IgD-negative memory B cell (primary cell): ENCODE results near the gene LRCH3. TPM values are rescaled to one million over a fixed set of nuclear protein-coding genes. Genes with fewer than 3 reads are reported as not detected.

Experiments
- H3K27ac Mint-ChIP-seq, 3 donors: one replicate each; pipeline ENCODE4 v1.8.0; 2020 to 2022; ENCODE audit warnings: mild to moderate bottlenecking in 3 of 3, mixed read lengths in 3 of 3, moderate library complexity in 1 of 3
- H3K27me3 Mint-ChIP-seq: one replicate; pipeline ENCODE4 v1.8.0; 2021; ENCODE audit warnings: mixed read lengths
- H3K36me3 Mint-ChIP-seq: one replicate; pipeline ENCODE4 v1.8.0; 2020; ENCODE audit warnings: mild to moderate bottlenecking, mixed read lengths
- H3K4me1 Mint-ChIP-seq, 3 donors: one replicate each; pipeline ENCODE4 v1.8.0; 2020 to 2022; ENCODE audit warnings: mixed read lengths in 3 of 3, mild to moderate bottlenecking in 1 of 3
- H3K4me3 Mint-ChIP-seq, 4 donors: one replicate each; pipeline ENCODE4 v1.8.0; 2020 to 2022; ENCODE audit warnings: mild to moderate bottlenecking in 4 of 4, mixed read lengths in 4 of 4, moderate library complexity in 3 of 4
- H3K9me3 Mint-ChIP-seq, 3 donors: one replicate each; pipeline ENCODE4 v1.8.0; 2020 to 2021; ENCODE audit warnings: mixed read lengths in 3 of 3, mild to moderate bottlenecking in 1 of 3
- polyA plus RNA-seq: library from polyadenylated mRNA; unstranded; fragments of 300-500 nt; fragmentation: Illumina TruSeq; gene quantifications from one replicate; pipeline ENCODE4 v1.2.3, GENCODE V29; 2021

Gene LRCH3
- polyA plus RNA-seq, 1 donor from 2014 or later = 24.3 TPM

GRCh38 chr3:197836244-197836643, 45.2 kb downstream of the LRCH3 start:
- no peaks in the 10 kb centered on the region for H3K9me3 Mint-ChIP-seq
- H3K4me3 Mint-ChIP-seq = no peak overlapping the region
- H3K27ac Mint-ChIP-seq = peak overlapping the region in 2 of 3 donors; percentile 1 to 71
- no peaks in the 10 kb centered on the region for H3K27me3 Mint-ChIP-seq
- H3K4me1 Mint-ChIP-seq = peaks cover 12 to 13% (median 13%) of the 10 kb centered on the region in 3 donors
- peaks cover 13% of the 10 kb centered on the region for H3K36me3 Mint-ChIP-seq

- peaks cover 12 to 13% (median 13%) of the 10 kb centered on the region in 3 donors for H3K4me1 Mint-ChIP-seq
- H3K9me3 Mint-ChIP-seq = no peaks in the 10 kb centered on the region
- H3K27me3 Mint-ChIP-seq = no peaks in the 10 kb centered on the region
- H3K36me3 Mint-ChIP-seq = peaks cover 10% of the 10 kb centered on the region
- no peak overlapping the region for H3K4me3 Mint-ChIP-seq
- H3K27ac Mint-ChIP-seq = no peak overlapping the region
Observed at GRCh38 chr3:197837282-197837681, 46.2 kb downstream of the LRCH3 start.

- Mint-ChIP-seq H3K9me3 (no peaks in the 10 kb centered on the region), H3K36me3 (peaks cover 15% of the 10 kb centered on the region), H3K4me1 (no peaks in the 10 kb centered on the region), H3K27ac (no peak overlapping the region), H3K4me3 (no peak overlapping the region), H3K27me3 (no peaks in the 10 kb centered on the region)
Observed at GRCh38 chr3:197841789-197842188, 50.7 kb downstream of the LRCH3 start.

DNA sequence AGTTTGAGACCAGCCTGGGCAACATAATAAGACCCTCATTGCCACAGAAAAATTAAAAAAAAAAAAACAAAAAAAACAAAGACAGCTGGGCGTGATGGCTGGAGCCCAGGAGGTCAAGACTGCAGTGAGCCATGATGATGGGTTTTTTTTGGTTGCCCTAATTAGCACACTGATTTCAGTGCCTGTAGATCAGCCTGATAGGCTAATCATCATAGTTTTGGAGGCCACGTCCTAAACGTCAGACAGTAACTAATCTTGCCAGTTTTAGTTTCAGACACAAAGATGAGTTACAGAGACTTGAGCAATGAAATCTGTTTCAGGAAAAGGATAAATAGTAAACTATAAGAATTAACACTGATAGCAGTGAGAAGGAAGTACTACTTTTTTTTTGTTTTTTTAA, 55.4 kb downstream of the LRCH3 start:
- H3K27me3 Mint-ChIP-seq = no peaks in the 10 kb centered on the region
- H3K4me3 Mint-ChIP-seq = no peak overlapping the region
- H3K4me1 Mint-ChIP-seq = peaks cover 12 to 16% (median 13%) of the 10 kb centered on the region in 3 donors
- no peak overlapping the region for H3K27ac Mint-ChIP-seq
- H3K36me3 Mint-ChIP-seq = peaks cover 19% of the 10 kb centered on the region
- H3K9me3 Mint-ChIP-seq = no peaks in the 10 kb centered on the region

- Mint-ChIP-seq H3K27ac (peak overlapping the region; percentile 2 to 96 (median 82)), H3K27me3 (no peaks in the 10 kb centered on the region), H3K36me3 (peaks cover 19% of the 10 kb centered on the region), H3K4me3 (peak overlapping the region; percentile 1 to 91 (median 74)), H3K9me3 (no peaks in the 10 kb centered on the region), H3K4me1 (peaks cover 12 to 16% (median 13%) of the 10 kb centered on the region in 3 donors)
Observed at GRCh38 chr3:197847866-197848401, 56.9 kb downstream of the LRCH3 start.

- H3K4me1 Mint-ChIP-seq = peaks cover 0 to 7% (median 5%) of the 10 kb centered on the region in 3 donors
- H3K27ac Mint-ChIP-seq = no peak overlapping the region
- H3K36me3 Mint-ChIP-seq = peaks cover 18% of the 10 kb centered on the region
- H3K4me3 Mint-ChIP-seq = no peak overlapping the region
- H3K9me3 Mint-ChIP-seq = no peaks in the 10 kb centered on the region
- H3K27me3 Mint-ChIP-seq = no peaks in the 10 kb centered on the region
Observed at GRCh38 chr3:197854596-197855343, 63.7 kb downstream of the LRCH3 start.

- Mint-ChIP-seq H3K4me3 (no peak overlapping the region), H3K4me1 (peaks cover 0 to 5% (median 4%) of the 10 kb centered on the region in 3 donors), H3K27me3 (no peaks in the 10 kb centered on the region), H3K36me3 (peaks cover 15% of the 10 kb centered on the region), H3K27ac (peak overlapping the region in 1 of 3 donors; percentile 6), H3K9me3 (no peaks in the 10 kb centered on the region)
Observed at GRCh38 chr3:197855571-197855970, 64.5 kb downstream of the LRCH3 start.

- no peak overlapping the region for H3K4me3 Mint-ChIP-seq
- H3K36me3 Mint-ChIP-seq = peaks cover 15% of the 10 kb centered on the region
- no peak overlapping the region for H3K27ac Mint-ChIP-seq
- H3K4me1 Mint-ChIP-seq = peaks cover 0 to 5% (median 4%) of the 10 kb centered on the region in 3 donors
- H3K9me3 Mint-ChIP-seq = no peaks in the 10 kb centered on the region
- H3K27me3 Mint-ChIP-seq = no peaks in the 10 kb centered on the region
Observed at GRCh38 chr3:197856199-197856816, 65.3 kb downstream of the LRCH3 start.

GRCh38 chr3:197858133-197858532, 67.1 kb downstream of the LRCH3 start:
- Mint-ChIP-seq H3K36me3 (peaks cover 14% of the 10 kb centered on the region), H3K4me1 (peaks cover 0 to 5% (median 4%) of the 10 kb centered on the region in 3 donors), H3K27me3 (no peaks in the 10 kb centered on the region), H3K4me3 (no peak overlapping the region), H3K9me3 (no peaks in the 10 kb centered on the region), H3K27ac (no peak overlapping the region)

DNA sequence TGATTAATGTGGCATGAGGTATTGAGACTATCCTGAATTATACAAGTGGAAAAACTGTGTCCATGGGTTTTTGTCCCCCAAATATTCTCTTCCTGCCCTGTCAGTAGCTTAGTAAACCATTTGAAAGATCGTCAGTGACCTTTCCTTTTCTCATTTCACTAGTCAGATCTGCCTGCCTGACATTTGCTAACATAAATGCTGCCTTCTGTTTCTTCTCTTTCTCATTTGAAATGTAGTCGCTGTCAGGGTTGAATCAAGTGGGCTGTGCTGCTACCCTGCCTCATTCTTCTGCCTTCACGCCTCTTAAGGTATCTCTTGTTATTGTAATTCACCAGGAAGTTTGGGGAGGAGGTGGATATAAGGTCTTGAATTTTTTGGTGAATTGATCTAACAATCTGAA, 67.5 kb downstream of the LRCH3 start:
- Mint-ChIP-seq H3K4me3 (peak overlapping the region in 1 of 4 donors; percentile 5), H3K36me3 (peaks cover 16% of the 10 kb centered on the region), H3K9me3 (no peaks in the 10 kb centered on the region), H3K27me3 (no peaks in the 10 kb centered on the region), H3K4me1 (peaks cover 0 to 5% (median 4%) of the 10 kb centered on the region in 3 donors), H3K27ac (no peak overlapping the region)

- Mint-ChIP-seq H3K36me3 (peaks cover 4% of the 10 kb centered on the region), H3K27ac (no peak overlapping the region), H3K27me3 (no peaks in the 10 kb centered on the region)
Observed at GRCh38 chr3:197866035-197866434, 75.0 kb downstream of the LRCH3 start.

GRCh38 chr3:197873329-197873728, 82.3 kb downstream of the LRCH3 start:
- Mint-ChIP-seq H3K4me3 (no peak overlapping the region), H3K9me3 (no peaks in the 10 kb centered on the region), H3K27me3 (no peaks in the 10 kb centered on the region), H3K36me3 (peaks cover 16% of the 10 kb centered on the region), H3K27ac (no peak overlapping the region), H3K4me1 (peaks cover 0 to 4% (median 3%) of the 10 kb centered on the region in 3 donors)

More at GRCh38 chr3:197866035-197866434, 75.0 kb downstream of the LRCH3 start:
- Mint-ChIP-seq H3K9me3 (no peaks in the 10 kb centered on the region), H3K4me3 (no peak overlapping the region), H3K4me1 (peaks cover 0 to 5% (median 0%) of the 10 kb centered on the region in 3 donors)

DNA sequence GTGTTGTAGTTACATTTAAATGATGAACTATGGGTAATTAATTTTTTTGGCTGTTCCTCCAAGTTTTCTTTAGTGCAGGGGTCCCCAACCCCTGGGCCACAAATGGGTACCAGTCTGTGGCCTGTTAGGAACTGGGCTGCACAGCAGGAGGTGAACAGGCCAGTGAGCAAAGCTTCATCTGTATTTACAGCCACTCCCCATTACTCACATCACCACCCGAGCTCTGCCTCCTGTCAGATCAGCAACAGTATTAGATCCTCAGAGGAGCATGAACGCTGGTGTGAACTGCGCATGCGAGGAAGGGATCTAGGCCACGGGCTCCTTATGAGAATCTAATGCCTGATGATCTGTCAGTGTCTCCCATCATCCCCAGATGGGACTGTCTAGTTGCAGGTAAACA, 83.0 kb downstream of the LRCH3 start:
- Mint-ChIP-seq H3K27ac (no peak overlapping the region), H3K4me1 (peaks cover 0 to 3% (median 2%) of the 10 kb centered on the region in 3 donors), H3K27me3 (no peaks in the 10 kb centered on the region), H3K4me3 (no peak overlapping the region), H3K36me3 (peaks cover 22% of the 10 kb centered on the region), H3K9me3 (no peaks in the 10 kb centered on the region)

DNA sequence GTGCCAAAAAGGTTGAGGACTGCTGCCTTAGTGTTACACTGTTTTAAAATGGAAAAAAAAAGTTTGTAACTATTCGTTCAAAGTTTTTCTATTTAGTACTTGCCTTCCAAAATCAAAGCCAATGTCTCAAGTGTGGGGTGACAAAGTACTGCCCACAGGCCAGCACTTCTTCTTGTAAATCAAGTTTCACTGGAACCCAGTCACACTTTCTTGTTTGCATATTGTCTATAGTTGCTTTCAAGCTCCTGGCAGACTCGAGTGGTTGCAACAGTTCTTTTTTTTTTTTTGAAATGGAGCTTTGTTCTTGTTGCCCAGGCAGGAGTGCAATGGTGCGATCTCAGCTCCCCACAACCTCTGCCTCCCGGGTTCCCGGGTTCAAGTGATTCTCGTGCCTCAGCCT, 83.6 kb downstream of the LRCH3 start:
- H3K27me3 Mint-ChIP-seq = no peaks in the 10 kb centered on the region
- peaks cover 0 to 3% (median 2%) of the 10 kb centered on the region in 3 donors for H3K4me1 Mint-ChIP-seq
- H3K9me3 Mint-ChIP-seq = no peaks in the 10 kb centered on the region
- no peak overlapping the region for H3K27ac Mint-ChIP-seq
- H3K36me3 Mint-ChIP-seq = peaks cover 22% of the 10 kb centered on the region
- no peak overlapping the region for H3K4me3 Mint-ChIP-seq

- Mint-ChIP-seq H3K36me3 (peaks cover 15% of the 10 kb centered on the region), H3K27me3 (no peaks in the 10 kb centered on the region), H3K27ac (no peak overlapping the region), H3K9me3 (no peaks in the 10 kb centered on the region), H3K4me3 (no peak overlapping the region), H3K4me1 (peaks cover 3 to 5% (median 4%) of the 10 kb centered on the region in 3 donors)
Observed at GRCh38 chr3:197877902-197878301, 86.8 kb downstream of the LRCH3 start.
